ENCODE data around the gene GABBR2.
A peak's percentile ranks its signal among the peaks of the same experiment; 100 is the strongest.

DNA sequence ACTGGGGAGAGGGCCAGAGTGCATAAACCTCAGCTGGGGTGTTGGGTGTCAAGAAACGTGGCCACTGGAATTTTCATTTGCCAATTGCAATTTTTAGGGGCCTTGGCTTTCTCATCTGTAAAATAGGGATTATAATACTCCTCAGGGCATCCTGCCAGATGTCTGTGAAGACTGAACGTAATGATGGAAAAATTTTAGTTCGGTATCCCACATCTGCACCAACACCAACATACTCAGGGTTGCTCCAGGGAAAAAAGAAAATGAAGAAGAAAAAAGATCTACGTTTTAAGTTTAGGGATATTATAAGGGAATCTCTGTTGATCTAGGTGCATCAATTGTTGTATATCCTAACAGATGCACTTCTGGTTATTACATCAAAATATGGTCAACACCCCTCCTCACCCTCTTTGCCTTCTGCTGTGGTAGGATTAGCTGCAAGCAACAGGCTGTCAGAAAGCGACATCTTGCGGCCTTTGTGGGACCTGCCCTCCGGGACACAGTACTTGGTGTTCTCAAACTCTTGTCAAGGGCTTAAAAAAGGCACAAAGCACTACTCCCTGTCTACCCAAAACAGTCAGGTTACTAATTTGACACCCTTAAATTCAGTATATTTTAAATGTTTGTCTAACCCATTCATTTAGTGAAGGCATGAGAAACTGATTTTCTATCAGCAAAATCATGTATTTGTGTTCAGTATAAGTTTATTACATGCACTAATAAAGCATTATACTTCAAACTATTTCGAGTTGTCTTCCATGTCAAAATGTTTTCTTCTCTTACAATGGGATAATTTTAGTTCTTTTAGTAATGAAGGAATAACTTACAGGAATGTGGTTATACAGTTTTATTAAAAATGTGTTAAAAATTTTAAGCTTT is 445.0 kb downstream of the GABBR2 start:
- TF ChIP-seq CTCF (IDR thresholded peaks at IDR 0.05) = peak; percentile 88
- TF ChIP-seq, protein P1, sequence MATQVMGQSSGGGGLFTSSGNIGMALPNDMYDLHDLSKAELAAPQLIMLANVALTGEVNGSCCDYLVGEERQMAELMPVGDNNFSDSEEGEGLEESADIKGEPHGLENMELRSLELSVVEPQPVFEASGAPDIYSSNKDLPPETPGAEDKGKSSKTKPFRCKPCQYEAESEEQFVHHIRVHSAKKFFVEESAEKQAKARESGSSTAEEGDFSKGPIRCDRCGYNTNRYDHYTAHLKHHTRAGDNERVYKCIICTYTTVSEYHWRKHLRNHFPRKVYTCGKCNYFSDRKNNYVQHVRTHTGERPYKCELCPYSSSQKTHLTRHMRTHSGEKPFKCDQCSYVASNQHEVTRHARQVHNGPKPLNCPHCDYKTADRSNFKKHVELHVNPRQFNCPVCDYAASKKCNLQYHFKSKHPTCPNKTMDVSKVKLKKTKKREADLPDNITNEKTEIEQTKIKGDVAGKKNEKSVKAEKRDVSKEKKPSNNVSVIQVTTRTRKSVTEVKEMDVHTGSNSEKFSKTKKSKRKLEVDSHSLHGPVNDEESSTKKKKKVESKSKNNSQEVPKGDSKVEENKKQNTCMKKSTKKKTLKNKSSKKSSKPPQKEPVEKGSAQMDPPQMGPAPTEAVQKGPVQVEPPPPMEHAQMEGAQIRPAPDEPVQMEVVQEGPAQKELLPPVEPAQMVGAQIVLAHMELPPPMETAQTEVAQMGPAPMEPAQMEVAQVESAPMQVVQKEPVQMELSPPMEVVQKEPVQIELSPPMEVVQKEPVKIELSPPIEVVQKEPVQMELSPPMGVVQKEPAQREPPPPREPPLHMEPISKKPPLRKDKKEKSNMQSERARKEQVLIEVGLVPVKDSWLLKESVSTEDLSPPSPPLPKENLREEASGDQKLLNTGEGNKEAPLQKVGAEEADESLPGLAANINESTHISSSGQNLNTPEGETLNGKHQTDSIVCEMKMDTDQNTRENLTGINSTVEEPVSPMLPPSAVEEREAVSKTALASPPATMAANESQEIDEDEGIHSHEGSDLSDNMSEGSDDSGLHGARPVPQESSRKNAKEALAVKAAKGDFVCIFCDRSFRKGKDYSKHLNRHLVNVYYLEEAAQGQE (IDR thresholded peaks at IDR 0.05; ENCODE audit: insufficient read depth in 1 of 2, low read depth in 2 of 2, low read length in 1 of 2) = no peak
- TF ChIP-seq TCF7L2 (IDR thresholded peaks at IDR 0.05; ENCODE audit: low read depth, low read length) = no peak
- TF ChIP-seq SIN3A (IDR thresholded peaks at IDR 0.05; ENCODE audit: borderline replicate concordance, insufficient read depth, low read depth, low read length) = no peak
- TF ChIP-seq POLR2AphosphoS5 (IDR thresholded peaks at IDR 0.05; ENCODE audit: low read depth, low read length) = no peak
